ENCODE data around the gene PCDH15.

Gene PCDH15

GRCh38 chr10:54125098-54125747 lies 675.8 kb downstream of the PCDH15 start:
- no peak for DNase-seq (ENCODE audit: low read depth)

- DNase-seq (ENCODE audit: low read depth): no peak
Observed at GRCh38 chr10:54124209-54124885, 676.7 kb downstream of the PCDH15 start.

DNA sequence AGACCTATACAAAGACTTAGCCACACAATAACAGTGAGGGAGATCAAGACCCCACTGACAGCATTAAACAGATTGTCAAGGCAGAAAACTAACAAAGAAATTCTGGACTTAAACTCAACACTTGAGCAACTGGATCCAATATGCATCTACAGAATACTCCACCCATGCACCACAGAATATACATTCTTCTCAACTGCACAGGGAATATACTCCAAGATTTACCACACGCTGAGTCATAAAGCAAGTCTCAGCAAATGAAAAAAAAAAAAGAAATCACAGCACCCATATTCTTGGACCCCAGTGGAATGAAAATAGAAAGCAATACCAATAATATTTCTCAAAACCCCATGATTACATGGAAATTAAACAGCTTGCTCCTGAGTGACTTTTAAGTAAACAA lies 680.2 kb downstream of the PCDH15 start:
- DNase-seq (ENCODE audit: low read depth): no peak

GRCh38 chr10:54108961-54109360 lies 692.1 kb downstream of the PCDH15 start:
- DNase-seq (ENCODE audit: low read depth): no peak

DNA sequence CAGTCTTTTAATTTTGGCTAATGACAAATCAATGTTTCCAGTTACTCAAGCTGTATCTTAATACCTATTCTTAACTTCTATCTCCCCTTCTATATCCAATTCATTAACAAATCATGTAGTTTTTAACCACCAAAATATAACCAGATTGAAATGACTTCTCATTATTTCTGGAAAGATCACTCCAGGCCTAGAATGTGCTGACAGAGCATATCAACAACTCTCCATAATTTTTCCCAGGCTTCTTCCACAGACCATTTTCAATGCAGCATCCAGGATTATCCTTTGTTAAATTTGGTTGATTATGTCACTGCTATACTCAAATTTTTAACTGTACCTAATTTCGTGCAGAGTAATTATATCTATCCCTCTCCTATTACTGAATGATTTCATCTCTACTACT lies 704.1 kb downstream of the PCDH15 start:
- no peak for DNase-seq (ENCODE audit: low read depth)

DNA sequence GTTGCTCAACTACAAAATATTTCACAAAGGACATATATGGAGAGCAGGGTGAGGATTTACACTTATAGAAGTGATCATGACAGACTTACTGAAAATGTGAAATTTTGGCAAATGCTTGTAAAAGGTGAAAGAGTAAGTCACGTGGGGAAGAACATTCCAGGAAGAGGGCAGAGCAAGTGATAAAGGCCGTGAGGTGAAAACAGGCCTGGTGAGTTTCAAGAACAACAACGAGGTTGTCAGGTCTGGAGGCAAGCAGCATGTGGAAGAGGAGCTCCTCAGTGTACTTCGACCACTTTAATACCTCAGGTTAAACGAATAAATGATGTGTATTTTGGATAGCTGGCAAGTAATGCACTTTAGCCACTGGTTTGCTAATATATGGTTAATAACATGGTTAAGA lies 706.7 kb downstream of the PCDH15 start:
- no peak for DNase-seq (ENCODE audit: low read depth)

GRCh38 chr10:54091237-54091636 lies 709.8 kb downstream of the PCDH15 start:
- DNase-seq (ENCODE audit: low read depth): no peak

GRCh38 chr10:54081950-54082349 lies 719.1 kb downstream of the PCDH15 start:
- DNase-seq (ENCODE audit: low read depth): no peak

- no peak for DNase-seq (ENCODE audit: low read depth)
Observed at GRCh38 chr10:54067361-54067760, 733.7 kb downstream of the PCDH15 start.

DNA sequence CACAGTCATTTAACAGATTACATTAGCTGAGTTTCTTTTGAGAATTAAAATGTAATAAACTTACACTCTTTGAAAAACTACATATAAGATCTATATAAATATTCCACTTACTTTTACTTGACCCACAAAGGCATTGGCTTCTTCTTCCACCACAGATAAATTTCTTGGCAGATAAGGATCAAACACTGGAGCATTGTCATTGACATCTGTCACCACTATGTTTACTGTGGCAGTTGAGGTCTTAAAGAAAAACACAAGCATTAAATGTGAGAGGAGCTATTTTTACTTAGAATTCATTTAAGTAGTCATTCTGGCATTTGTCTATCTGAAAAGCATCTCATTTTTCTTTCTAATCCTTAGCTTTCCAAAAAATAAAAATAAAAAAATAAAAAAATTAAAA lies 734.4 kb downstream of the PCDH15 start:
- DNase-seq (ENCODE audit: low read depth): no peak

- no peak for DNase-seq (ENCODE audit: low read depth)
Observed at GRCh38 chr10:54065106-54065505, 735.9 kb downstream of the PCDH15 start.

- no peak for DNase-seq (ENCODE audit: low read depth)
Observed at GRCh38 chr10:54064215-54064614, 736.8 kb downstream of the PCDH15 start.

DNA sequence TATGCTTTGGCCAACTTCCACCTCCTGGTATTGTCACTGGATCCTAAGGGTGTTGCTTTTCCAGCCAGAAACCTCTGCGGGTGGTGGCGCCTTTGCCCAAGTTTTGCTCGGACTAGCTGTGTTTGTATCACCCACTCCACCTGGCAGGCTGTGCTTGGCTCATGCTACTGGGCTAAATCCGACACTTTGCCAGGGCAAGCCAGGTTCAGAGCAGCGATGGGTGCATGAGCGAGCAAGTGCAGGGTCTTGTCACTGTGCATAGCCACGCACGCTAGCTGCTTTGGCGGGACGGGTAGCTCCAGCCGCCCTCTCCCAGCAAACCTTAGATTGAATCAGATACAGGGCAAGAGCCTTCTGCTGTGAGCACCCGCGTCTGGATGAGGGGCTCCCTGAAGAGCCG lies 737.5 kb downstream of the PCDH15 start:
- no peak for DNase-seq (ENCODE audit: low read depth)

- DNase-seq (ENCODE audit: low read depth): no peak
Observed at GRCh38 chr10:54060572-54060971, 740.5 kb downstream of the PCDH15 start.

- no peak for DNase-seq (ENCODE audit: low read depth)
Observed at GRCh38 chr10:54057357-54057756, 743.7 kb downstream of the PCDH15 start.

DNA sequence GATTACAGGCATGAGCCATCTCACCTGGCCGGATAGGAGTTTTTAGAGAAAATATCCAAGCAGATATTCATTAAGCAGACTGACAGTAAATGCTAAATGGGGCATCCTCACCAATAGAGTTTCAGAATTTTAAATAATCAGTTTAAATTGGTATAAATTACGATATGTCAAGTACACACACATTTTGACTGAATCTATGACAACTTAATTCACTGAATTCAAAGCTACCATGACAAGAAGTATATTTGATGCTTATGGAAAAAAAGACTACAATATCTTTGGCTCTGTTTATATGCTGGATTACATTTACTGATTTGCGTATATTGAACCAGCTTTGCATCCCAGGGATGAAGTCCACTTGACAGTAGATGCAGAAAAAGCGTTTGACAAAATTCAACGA lies 774.7 kb downstream of the PCDH15 start:
- DNase-seq (ENCODE audit: low read depth): no peak

- no peak for DNase-seq (ENCODE audit: low read depth)
Observed at GRCh38 chr10:54011117-54011516, 789.9 kb downstream of the PCDH15 start.

DNA sequence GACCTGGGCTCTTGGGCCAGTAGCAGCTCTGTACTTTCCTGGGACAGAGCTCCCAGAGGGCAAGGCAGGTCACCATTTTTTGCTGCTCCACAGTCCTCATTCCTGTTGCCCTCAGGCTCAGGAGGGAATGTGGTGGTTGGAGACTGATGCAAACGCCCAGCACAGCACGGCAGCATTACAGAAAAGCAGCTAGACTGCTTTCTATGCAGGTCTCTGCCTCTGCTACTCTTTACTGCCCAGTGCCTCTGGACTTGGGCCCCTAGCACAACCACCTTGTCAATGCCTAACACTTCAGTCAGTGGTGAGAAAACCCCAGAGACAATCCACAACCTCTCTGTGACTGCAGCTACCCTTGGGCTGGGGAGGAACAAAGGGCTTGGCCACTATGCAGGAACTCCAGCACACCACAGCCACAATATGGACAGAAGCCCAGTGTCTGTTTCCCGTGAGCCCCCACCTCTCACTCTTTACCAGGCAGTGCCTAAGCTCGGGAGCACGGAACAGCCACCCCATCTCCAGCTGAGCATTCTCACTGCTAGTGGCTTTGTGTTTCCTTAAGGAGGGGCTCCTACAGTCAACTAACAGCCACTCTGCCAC lies 790.6 kb downstream of the PCDH15 start:
- DNase-seq (ENCODE audit: low read depth): no peak

DNA sequence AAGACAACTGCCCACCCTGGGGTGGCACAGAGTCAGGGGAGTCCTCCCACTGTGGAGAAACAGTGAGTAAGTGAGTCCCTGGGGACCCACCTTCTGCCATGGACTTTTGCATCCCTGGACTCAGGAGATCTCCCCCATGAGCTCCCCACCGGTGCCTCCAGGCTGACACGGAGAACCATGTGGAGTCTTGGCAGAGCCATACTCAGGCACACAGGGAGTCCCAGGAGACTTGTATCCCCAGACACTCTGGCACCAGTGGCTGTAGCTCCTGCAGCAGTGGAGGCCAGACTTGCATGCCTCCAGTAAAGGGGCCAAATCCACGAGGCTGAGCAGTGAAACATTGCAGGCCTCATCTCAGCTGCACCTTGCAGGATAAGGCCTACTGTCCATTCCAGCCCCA lies 791.4 kb downstream of the PCDH15 start:
- DNase-seq (ENCODE audit: low read depth): no peak

DNA sequence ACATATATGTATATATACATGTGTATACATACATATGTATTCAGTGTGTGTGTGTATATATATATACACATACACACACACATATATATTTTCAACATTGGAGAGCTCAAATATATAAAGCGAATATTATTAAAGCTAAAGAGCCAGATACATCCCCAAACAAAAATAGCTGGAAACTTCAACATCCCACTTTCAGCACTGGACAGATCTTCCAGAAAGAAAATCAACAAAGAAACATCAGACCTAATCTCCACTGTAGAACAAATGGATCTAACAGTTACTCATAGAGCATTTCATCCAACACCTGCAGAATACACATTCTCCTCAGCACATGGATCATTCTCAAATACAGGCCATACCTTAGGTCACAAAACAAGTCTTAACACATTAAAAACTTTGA lies 799.0 kb downstream of the PCDH15 start:
- DNase-seq (ENCODE audit: low read depth): no peak

DNA sequence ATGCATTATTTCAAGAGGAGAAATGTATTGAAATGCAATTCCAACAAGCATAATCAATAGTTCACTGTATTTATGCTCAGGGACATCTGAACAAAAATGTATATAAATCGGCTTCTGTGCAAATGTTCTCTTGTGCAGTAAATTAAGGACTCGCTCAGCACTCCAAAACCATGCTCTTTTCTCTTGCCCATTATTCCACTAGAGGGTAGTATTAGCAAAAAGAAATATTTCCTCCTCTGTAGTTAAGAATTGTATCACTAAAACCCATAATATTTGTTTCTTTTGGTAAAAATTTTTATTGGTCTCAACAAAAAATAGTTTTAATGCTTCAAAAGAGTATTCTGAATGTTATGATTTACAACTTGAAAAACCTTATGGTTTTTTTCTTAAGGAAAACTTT lies 803.1 kb downstream of the PCDH15 start:
- no peak for DNase-seq (ENCODE audit: low read depth)

GRCh38 chr10:53990799-53991238 lies 810.2 kb downstream of the PCDH15 start:
- no peak for DNase-seq (ENCODE audit: low read depth)

GRCh38 chr10:53983431-53983830 lies 817.6 kb downstream of the PCDH15 start:
- DNase-seq (ENCODE audit: low read depth): no peak

DNA sequence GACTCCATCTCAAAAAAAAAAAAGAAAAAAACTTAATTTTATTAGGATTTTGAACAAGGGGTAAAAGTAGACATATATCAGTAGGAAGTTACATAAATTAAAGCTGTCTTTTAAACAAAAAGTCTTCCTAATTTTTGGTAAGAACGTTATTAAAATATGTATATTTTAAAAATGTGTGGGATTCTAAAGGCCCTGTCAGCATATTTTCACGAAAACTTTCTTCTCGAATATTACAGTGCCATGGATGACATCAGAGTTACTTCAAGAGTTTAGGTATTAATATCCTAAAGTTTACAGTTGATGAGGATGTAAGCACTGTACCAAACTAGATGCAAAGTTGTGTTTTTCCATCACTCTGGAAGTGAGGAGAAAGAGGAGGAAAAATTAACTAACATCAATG lies 820.8 kb downstream of the PCDH15 start:
- no peak for DNase-seq (ENCODE audit: low read depth)

Data from activated T-cell treated with anti-CD3 and anti-CD28 coated beads for 1 hour (primary cell).